Neural progenitor cell (in vitro differentiated cells): ENCODE data around the gene PPTC7. TPM values are rescaled to one million over a fixed set of nuclear protein-coding genes. Genes with fewer than 3 reads are reported as not detected.
"Not testable (repeated sequence)": the region's sequence is repeated elsewhere in the genome, so short reads cannot be mapped to it uniquely, and the experiment has no call there.

ENCODE experiments used
- DNase-seq: peaks from one replicate; pipeline ENCODE4 v3.0.0-alpha.2; 2016; ENCODE audit warnings: low spot score
- H2AFZ ChIP-seq: fragments of 200-600 bp; sonication (generic); replicated peaks from 2 replicates; pipeline ENCODE4 v1.6.1; 2016; ENCODE audit warnings: antibody characterized with exemption
- H3F3A ChIP-seq: fragments of 200-600 bp; sonication (generic); 2 replicates; pipeline ENCODE4 v1.6.1; 2016; ENCODE audit warnings: antibody characterized with exemption, low read depth
- H3K27ac ChIP-seq: fragments of 200-600 bp; sonication (generic); 2 replicates; pipeline ENCODE4 v1.5.1; 2016; ENCODE audit warnings: mild to moderate bottlenecking
- H3K27me3 ChIP-seq: fragments of 200-600 bp; sonication (generic); 2 replicates; pipeline ENCODE4 v1.6.1; 2016; ENCODE audit warnings: mild to moderate bottlenecking, moderate library complexity
- H3K36me3 ChIP-seq: fragments of 200-600 bp; sonication (generic); 2 replicates; pipeline ENCODE4 v1.5.1; 2016
- H3K4me1 ChIP-seq: fragments of 200-600 bp; sonication (generic); 2 replicates; pipeline ENCODE4 v1.6.1; 2016; ENCODE audit warnings: mixed run types
- H3K4me2 ChIP-seq: fragments of 200-600 bp; sonication (generic); 2 replicates; pipeline ENCODE4 v1.6.1; 2016
- H3K4me3 ChIP-seq: fragments of 200-600 bp; sonication (generic); 2 replicates; pipeline ENCODE4 v1.5.1; 2016
- H3K79me2 ChIP-seq: fragments of 200-600 bp; sonication (generic); 2 replicates; pipeline ENCODE4 v1.6.1; 2016; ENCODE audit warnings: low read depth
- H3K9ac ChIP-seq: fragments of 200-600 bp; sonication (generic); 2 replicates; pipeline ENCODE4 v1.6.1; 2016
- H3K9me3 ChIP-seq: fragments of 200-600 bp; sonication (generic); 2 replicates; pipeline ENCODE4 v1.5.1; 2016; ENCODE audit warnings: low read depth
- H4K20me1 ChIP-seq: fragments of 200-600 bp; sonication (generic); 2 replicates; pipeline ENCODE4 v1.6.1; 2016; ENCODE audit warnings: low read depth
- H3K27ac Mint-ChIP-seq: 3 replicates; pipeline ENCODE4 v1.8.0; 2021; ENCODE audit warnings: mixed read lengths
- H3K27me3 Mint-ChIP-seq: 2 replicates; pipeline ENCODE4 v1.8.0; 2022; ENCODE audit warnings: low read depth, mild to moderate bottlenecking, inconsistent platforms, moderate library complexity, mixed read lengths; ENCODE audit not compliant: insufficient read depth
- H3K36me3 Mint-ChIP-seq: 3 replicates; pipeline ENCODE4 v1.8.0; 2021; ENCODE audit warnings: mixed read lengths
- H3K4me1 Mint-ChIP-seq: 3 replicates; pipeline ENCODE4 v1.8.0; 2021; ENCODE audit warnings: mixed read lengths
- H3K4me3 Mint-ChIP-seq: 3 replicates; pipeline ENCODE4 v1.8.0; 2021; ENCODE audit warnings: mild to moderate bottlenecking, moderate library complexity, mixed read lengths
- H3K9me3 Mint-ChIP-seq: 3 replicates; pipeline ENCODE4 v1.8.0; 2020; ENCODE audit warnings: mixed read lengths
- CTCF ChIP-seq: fragments of 200-600 bp; sonication (generic); IDR thresholded peaks from 2 replicates; pipeline ENCODE4 v1.5.1; 2017; ENCODE audit warnings: antibody characterized with exemption, mild to moderate bottlenecking
- EZH2 ChIP-seq: fragments of 200-600 bp; sonication (generic); IDR thresholded peaks from 2 replicates; pipeline ENCODE4 v1.6.1; 2017; ENCODE audit warnings: antibody characterized with exemption, mild to moderate bottlenecking, moderate library complexity
- EZH2phosphoT487 ChIP-seq: fragments of 200-600 bp; sonication (generic); IDR thresholded peaks from 2 replicates; pipeline ENCODE4 v1.6.1; 2017; ENCODE audit warnings: antibody characterized with exemption
- total RNA-seq: library from RNA; depleted of rRNA; stranded (reverse); fragments of >200 nt; gene quantifications from 2 replicates; pipeline ENCODE4 v1.2.3, GENCODE V29; 2015; ENCODE audit warnings: low replicate concordance

Gene PPTC7
- total RNA-seq, 1 donor from 2014 or later, result 11.2 TPM

DNA sequence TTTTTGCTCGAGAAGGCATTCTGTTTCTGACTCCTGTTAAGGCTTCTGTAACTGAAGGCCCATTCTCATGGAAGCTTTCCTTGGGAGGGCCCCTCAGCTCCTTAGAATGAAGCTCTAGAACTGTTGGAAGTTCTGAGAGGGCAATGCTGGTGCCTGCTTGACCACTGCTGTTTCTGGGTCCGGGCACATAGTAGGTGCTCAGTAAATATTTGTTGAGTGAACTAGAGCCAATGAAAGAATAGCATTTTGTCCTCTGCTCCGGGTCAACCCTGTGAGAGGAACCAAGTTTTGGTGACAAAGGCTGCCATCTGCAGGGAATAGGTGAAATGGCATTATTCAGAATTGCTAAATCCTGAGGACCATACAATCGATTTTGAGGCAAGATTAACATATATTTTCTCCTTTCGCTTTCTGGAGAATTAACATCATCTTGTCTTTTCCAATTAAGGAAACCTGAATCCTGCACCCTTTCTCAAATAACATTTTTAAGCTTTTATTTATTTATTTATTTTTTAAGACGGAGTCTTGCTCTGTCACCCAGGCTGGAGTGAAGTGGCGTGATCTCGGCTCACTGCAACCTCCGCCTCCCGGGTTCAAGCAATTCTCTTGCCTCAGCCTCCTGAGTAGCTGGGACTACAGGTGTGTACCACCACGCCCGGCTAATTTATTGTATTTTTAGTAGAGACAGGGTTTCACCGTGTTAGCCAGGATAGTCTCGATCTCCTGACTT, 19.1 kb upstream of the PPTC7 start:
- not testable (repeated sequence) for H4K20me1 ChIP-seq, H3K36me3 Mint-ChIP-seq, H3K9ac ChIP-seq, H3K4me1 Mint-ChIP-seq, H3K27ac Mint-ChIP-seq, H3K36me3 ChIP-seq, H3K4me2 ChIP-seq, H3K4me3 ChIP-seq, H3K79me2 ChIP-seq, H3K27ac ChIP-seq, H3K9me3 ChIP-seq, H3K9me3 Mint-ChIP-seq, H3F3A ChIP-seq, H3K4me1 ChIP-seq, H3K27me3 ChIP-seq, H3K4me3 Mint-ChIP-seq, H3K27me3 Mint-ChIP-seq, H2AFZ ChIP-seq
- TF ChIP-seq CTCF, result peak; percentile 76
- peak; percentile 79 for DNase-seq

DNA sequence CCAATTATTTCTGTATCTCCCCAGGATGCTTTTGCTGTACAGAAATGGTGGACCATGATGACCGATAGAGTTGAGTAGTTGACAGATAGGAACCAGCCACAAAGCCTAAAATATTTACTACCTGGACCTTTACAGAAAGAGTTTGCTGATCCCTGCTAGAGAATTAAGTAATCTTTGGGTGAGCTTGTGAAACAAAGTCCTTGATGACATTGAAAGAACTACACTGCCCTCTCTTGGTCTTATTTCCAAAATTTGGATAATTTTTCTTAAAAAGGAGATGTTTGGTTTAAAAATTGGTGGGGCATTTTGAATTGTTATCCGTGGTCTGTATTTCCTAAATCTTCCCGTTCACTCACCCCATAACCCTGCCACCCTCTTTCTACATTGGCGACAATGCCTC, 17.1 kb upstream of the PPTC7 start:
- H3K27me3 Mint-ChIP-seq, result peaks cover 2% of the 10 kb centered on the region
- H3K27ac Mint-ChIP-seq, result no peak overlapping the region
- H3K9me3 Mint-ChIP-seq, result no peaks in the 10 kb centered on the region
- H3K4me3 Mint-ChIP-seq, result no peak overlapping the region
- H2AFZ ChIP-seq, result no peak overlapping the region
- no peaks in the 10 kb centered on the region for H3K79me2 ChIP-seq
- no peak overlapping the region for H3K9ac ChIP-seq
- H3K36me3 Mint-ChIP-seq, result no peaks in the 10 kb centered on the region
- H3K27me3 ChIP-seq, result no peaks in the 10 kb centered on the region
- DNase-seq, result no peak
- TF ChIP-seq EZH2 (no peak), CTCF (peak; percentile 38)
- H3K4me3 ChIP-seq, result no peak overlapping the region
- no peaks in the 10 kb centered on the region for H3F3A ChIP-seq
- H3K27ac ChIP-seq, result no peak overlapping the region
- H3K36me3 ChIP-seq, result no peaks in the 10 kb centered on the region
- H4K20me1 ChIP-seq, result no peaks in the 10 kb centered on the region
- H3K4me2 ChIP-seq, result no peak overlapping the region
- no peaks in the 10 kb centered on the region for H3K4me1 ChIP-seq
- no peaks in the 10 kb centered on the region for H3K9me3 ChIP-seq
- H3K4me1 Mint-ChIP-seq, result no peaks in the 10 kb centered on the region

- Histone ChIP-seq H3K79me2 (no peaks in the 10 kb centered on the region), H3K27ac (no peak overlapping the region), H3K4me2 (no peak overlapping the region), H3K9me3 (no peaks in the 10 kb centered on the region), H3K4me1 (no peaks in the 10 kb centered on the region), H3K9ac (no peak overlapping the region), H3F3A (no peaks in the 10 kb centered on the region), H3K36me3 (no peaks in the 10 kb centered on the region), H3K4me3 (no peak overlapping the region), H2AFZ (peak overlapping the region; percentile 17), H3K27me3 (no peaks in the 10 kb centered on the region), H4K20me1 (no peaks in the 10 kb centered on the region)
- no peak overlapping the region for H3K27ac Mint-ChIP-seq
- H3K36me3 Mint-ChIP-seq, result no peaks in the 10 kb centered on the region
- no peak for TF ChIP-seq CTCF
- no peaks in the 10 kb centered on the region for H3K27me3 Mint-ChIP-seq
- H3K4me3 Mint-ChIP-seq, result no peak overlapping the region
- no peaks in the 10 kb centered on the region for H3K9me3 Mint-ChIP-seq
- no peak for DNase-seq
- no peaks in the 10 kb centered on the region for H3K4me1 Mint-ChIP-seq
Measured at GRCh38 chr12:110599334-110599733, 16.2 kb upstream of the PPTC7 start.

GRCh38 chr12:110597885-110598284, 14.8 kb upstream of the PPTC7 start:
- TF ChIP-seq CTCF, result no peak
- TF ChIP-seq EZH2, result no peak
- TF ChIP-seq EZH2phosphoT487, result no peak
- Histone ChIP-seq H3K4me2 (no peak overlapping the region), H3K79me2 (no peaks in the 10 kb centered on the region), H2AFZ (no peak overlapping the region), H3K9me3 (no peaks in the 10 kb centered on the region), H3K27me3 (no peaks in the 10 kb centered on the region), H3F3A (no peaks in the 10 kb centered on the region), H3K4me1 (no peaks in the 10 kb centered on the region), H3K36me3 (no peaks in the 10 kb centered on the region), H3K27ac (no peak overlapping the region), H3K9ac (no peak overlapping the region), H4K20me1 (no peaks in the 10 kb centered on the region), H3K4me3 (no peak overlapping the region)
- Mint-ChIP-seq H3K27me3 (no peaks in the 10 kb centered on the region), H3K9me3 (no peaks in the 10 kb centered on the region), H3K36me3 (no peaks in the 10 kb centered on the region), H3K27ac (peak overlapping the region; percentile 66), H3K4me3 (no peak overlapping the region), H3K4me1 (no peaks in the 10 kb centered on the region)
- DNase-seq, result no peak

- DNase-seq, H3K79me2 ChIP-seq, H3K9ac ChIP-seq, H3K4me3 ChIP-seq, H3K4me2 ChIP-seq, H3K27me3 ChIP-seq, H3K36me3 ChIP-seq, H3K4me1 ChIP-seq, H3K27ac ChIP-seq, H3K9me3 Mint-ChIP-seq, H3K9me3 ChIP-seq, H3F3A ChIP-seq, H3K27me3 Mint-ChIP-seq, H3K4me3 Mint-ChIP-seq, H4K20me1 ChIP-seq, H3K36me3 Mint-ChIP-seq, H3K27ac Mint-ChIP-seq, H2AFZ ChIP-seq: not testable (repeated sequence)
- peaks cover 13% of the 10 kb centered on the region for H3K4me1 Mint-ChIP-seq
Measured at GRCh38 chr12:110592919-110593318, 9.8 kb upstream of the PPTC7 start.
